ENCODE measurements around the gene C15orf61.

GRCh38 chr15:67548236-67548852 lies 27.4 kb downstream of the C15orf61 start:
- TF ChIP-seq CTCF (conservative IDR thresholded peaks at IDR 0.05; ENCODE audit: low read depth, low read length) (no peak), EZH2 (IDR thresholded peaks at IDR 0.05; ENCODE audit: low read length, unreplicated experiment) (no peak), EZH2phosphoT487 (IDR thresholded peaks at IDR 0.05; ENCODE audit: borderline replicate concordance, low read length) (no peak)
